GM23338 (cell line): ENCODE data around the gene PTH1R.

Source experiments
- CTCF ChIP-seq, 2 experiments: fragments of 200-600 bp in 1 of 2; sonication (generic) in 1 of 2; conservative IDR thresholded peaks; 2 replicates each; pipeline versions ENCODE4 v1.5.1 to v1.6.1; 2016 to 2017; ENCODE audit warnings: antibody characterized with exemption in 2 of 2, low read depth in 2 of 2, mild to moderate bottlenecking in 2 of 2, moderate library complexity in 1 of 2
- EZH2 ChIP-seq: fragments of 200-600 bp; sonication (generic); IDR thresholded peaks from one replicate; pipeline ENCODE4 v1.8.0; 2017; ENCODE audit warnings: antibody characterized with exemption, mild to moderate bottlenecking, low read depth; ENCODE audit not compliant: unreplicated experiment
- STAT1 ChIP-seq: IDR thresholded peaks from one replicate; pipeline ENCODE4 v1.6.1; 2016; ENCODE audit warnings: antibody characterized with exemption; ENCODE audit not compliant: unreplicated experiment

GRCh38 chr3:46910166-46910760 is 32.7 kb downstream of the PTH1R start:
- TF ChIP-seq STAT1 (no peak), EZH2 (no peak), CTCF (conservative IDR thresholded peaks at IDR 0.05; ENCODE audit: low read depth in 2 of 2) (no peak)
